ENCODE results near the gene NANP. TPM values are rescaled to one million over a fixed set of nuclear protein-coding genes. Genes with fewer than 3 reads are reported as not detected.

Gene NANP
- total RNA-seq, 1 experiment from 2014 or later = 7.3 TPM

- Histone ChIP-seq H3K9me3 (ENCODE audit: control insufficient read depth, insufficient read depth, low read depth, low read length) (no peaks in the 10 kb centered on the region), H3K4me3 (ENCODE audit: low read depth in 2 of 2, low read length in 2 of 2) (no peak overlapping the region), H3K27ac (ENCODE audit: low read length) (no peak overlapping the region), H3K36me3 (ENCODE audit: control insufficient read depth, insufficient read depth, low read length) (no peaks in the 10 kb centered on the region), H3K4me1 (ENCODE audit: control insufficient read depth, insufficient read depth, low read length) (peaks cover 7% of the 10 kb centered on the region), H3K27me3 (ENCODE audit: control insufficient read depth, insufficient read depth, low read length) (no peaks in the 10 kb centered on the region)
- in situ Hi-C loops (cut with HindIII; ENCODE audit: low pct_unique_long_range_greater_than_20kb, low sequenced_read_pairs) (no loop called here), intact Hi-C loops (cut with micrococcal nuclease; ENCODE audit: unreplicated experiment) (no loop called here)
- ChIA-PET CTCF (no interaction called here), POLR2A (no interaction called here)
- TF ChIP-seq TCF7L2 (IDR thresholded peaks at IDR 0.05; ENCODE audit: low read depth, low read length) (no peak), CTCF (IDR thresholded peaks at IDR 0.05) (no peak), SIN3A (IDR thresholded peaks at IDR 0.05; ENCODE audit: borderline replicate concordance, insufficient read depth, low read depth, low read length) (no peak), REST (IDR thresholded peaks at IDR 0.05; ENCODE audit: insufficient read depth in 1 of 2, low read depth in 2 of 2, low read length in 1 of 2) (no peak), POLR2AphosphoS5 (IDR thresholded peaks at IDR 0.05; ENCODE audit: low read depth, low read length) (no peak)
- no TSS peak for BruUV-seq (replicated peaks)
- DNase-seq (ENCODE audit: low read depth, low spot score) (no peak), ATAC-seq (no peak)
Observed at GRCh38 chr20:25579081-25579770, 44.6 kb downstream of the NANP start.

GRCh38 chr20:25576783-25577530 lies 46.9 kb downstream of the NANP start:
- no TSS peak for BruUV-seq (replicated peaks)
- Histone ChIP-seq H3K27me3 (ENCODE audit: control insufficient read depth, insufficient read depth, low read length) (no peaks in the 10 kb centered on the region), H3K4me3 (ENCODE audit: low read depth in 2 of 2, low read length in 2 of 2) (no peak overlapping the region), H3K27ac (ENCODE audit: low read length) (no peak overlapping the region), H3K9me3 (ENCODE audit: control insufficient read depth, insufficient read depth, low read depth, low read length) (no peaks in the 10 kb centered on the region), H3K36me3 (ENCODE audit: control insufficient read depth, insufficient read depth, low read length) (no peaks in the 10 kb centered on the region), H3K4me1 (ENCODE audit: control insufficient read depth, insufficient read depth, low read length) (peaks cover 7% of the 10 kb centered on the region)
- intact Hi-C loops (cut with micrococcal nuclease; ENCODE audit: unreplicated experiment) (no loop called here), in situ Hi-C loops (cut with HindIII; ENCODE audit: low pct_unique_long_range_greater_than_20kb, low sequenced_read_pairs) (no loop called here)
- POLR2A ChIA-PET = no interaction called here
- ATAC-seq = 0 out of 2 replicates have a peak, but pooled peaks have one; percentile 46
- CTCF ChIA-PET = interaction anchor here (0.5 kb wide), 1 partner anchor 241 kb away, joined by 6 read pairs; no protein-coding TSS in a partner anchor
- TF ChIP-seq CTCF (IDR thresholded peaks at IDR 0.05) (no peak), REST (IDR thresholded peaks at IDR 0.05; ENCODE audit: insufficient read depth in 1 of 2, low read depth in 2 of 2, low read length in 1 of 2) (no peak), TCF7L2 (IDR thresholded peaks at IDR 0.05; ENCODE audit: low read depth, low read length) (no peak), POLR2AphosphoS5 (IDR thresholded peaks at IDR 0.05; ENCODE audit: low read depth, low read length) (no peak), SIN3A (IDR thresholded peaks at IDR 0.05; ENCODE audit: borderline replicate concordance, insufficient read depth, low read depth, low read length) (no peak)
- no peak for DNase-seq (ENCODE audit: low read depth, low spot score)

All from Panc1 (cell line).